GM11168 (cell line): ENCODE results near the gene INTS12.

Experiments
- in situ Hi-C: fragments of 300-500 bp; cut with MboI; formaldehyde crosslinking; loops from one replicate; pipeline ENCODE4 v1.12.0; 2022; ENCODE audit warnings: low sequenced_read_pairs; ENCODE audit not compliant: unreplicated experiment

INTS12 gene

DNA sequence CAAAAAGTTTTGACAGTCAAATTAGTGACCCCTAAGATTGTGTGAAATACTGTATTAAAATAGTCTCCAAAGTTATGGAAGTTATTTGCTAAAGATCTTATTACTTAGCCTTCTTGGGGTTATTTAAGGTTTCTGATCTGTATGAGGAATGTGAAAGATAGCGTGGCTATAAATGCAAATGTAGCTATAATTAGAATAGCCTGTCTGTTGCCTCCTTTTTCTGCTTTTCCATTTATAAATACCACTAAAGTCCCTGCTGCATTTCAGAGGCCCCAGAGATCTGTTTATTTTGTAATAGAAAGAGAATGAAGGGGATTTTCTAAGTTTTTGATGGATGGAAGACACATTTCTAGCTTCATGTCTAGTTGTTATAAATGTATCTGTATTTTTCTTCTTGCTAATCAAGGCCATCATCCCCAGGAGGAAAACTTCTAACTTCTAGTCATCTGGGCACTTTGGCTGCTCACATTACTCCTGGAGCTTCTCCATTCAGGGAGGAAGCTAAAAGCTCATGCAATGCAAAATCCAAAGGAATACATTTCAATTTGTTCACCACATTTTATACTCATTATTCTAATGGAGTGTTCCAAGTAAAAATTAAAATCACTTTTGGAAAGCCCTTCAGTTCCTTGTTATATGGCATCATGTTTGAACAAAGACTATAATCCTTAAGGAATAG lies 73.9 kb downstream of the INTS12 start:
- in situ Hi-C loops = no loop called here

DNA sequence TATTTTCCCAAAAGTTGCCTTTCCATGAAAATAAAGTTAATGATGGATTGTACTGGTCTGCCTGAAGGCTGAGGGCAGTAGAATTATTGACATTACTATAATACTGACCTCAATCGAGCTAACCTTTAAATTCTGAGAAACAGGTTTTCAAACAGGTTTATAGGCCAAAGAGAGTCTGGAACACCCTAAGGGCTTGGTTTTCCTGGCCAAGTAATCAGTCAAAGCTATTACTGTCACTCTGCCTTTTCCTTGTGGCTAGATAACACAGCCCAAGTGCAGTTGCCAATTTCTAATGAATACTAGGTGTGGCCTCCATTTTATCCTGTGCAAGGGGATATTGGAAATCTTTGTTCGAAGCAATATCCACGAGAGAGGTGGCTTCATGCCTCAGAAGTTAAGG lies 75.2 kb downstream of the INTS12 start:
- in situ Hi-C loops = no loop called here
